ENCODE results near the gene HNRNPH1. TPM values are rescaled to one million over a fixed set of nuclear protein-coding genes. Genes with fewer than 3 reads are reported as not detected.

The HNRNPH1 gene
- total and polyA plus RNA-seq, 4 donors = 185 to 1,791 (median 306) TPM

Small RNA genes lying within 50 kb of the gene (small RNA-seq; reads per million reads assigned to genes)
- gene RF00017 (ENCODE audit: low replicate concordance) = not detected

Other genes starting within 250 kb of the HNRNPH1 start
- 10 to 100 TPM; 54.1 to 58.6 TPM for gene RUFY1, start 73.1 kb downstream of the HNRNPH1 start, total RNA-seq
- 10 to 100 TPM; 37.3 to 47.9 TPM for gene RUFY1, start 73.1 kb downstream of the HNRNPH1 start, polyA plus RNA-seq
- gene CBY3, start 57.4 kb upstream of the HNRNPH1 start, total RNA-seq = not detected
- under 1 TPM; 0.10 to 0.22 TPM for gene CBY3, start 57.4 kb upstream of the HNRNPH1 start, polyA plus RNA-seq
- gene CANX, start 75.3 kb upstream of the HNRNPH1 start, total RNA-seq = 100 to 1,000 TPM; 340 to 924 TPM
- 100 to 1,000 TPM; 132 to 248 TPM for gene CANX, start 75.3 kb upstream of the HNRNPH1 start, polyA plus RNA-seq
- gene MAML1, start 109.2 kb upstream of the HNRNPH1 start, total RNA-seq = 10 to 100 TPM; 26.0 to 34.5 TPM
- 10 to 100 TPM in 1 of 2 donors, 1 to 10 TPM in 1; 6.7 to 15.0 TPM for gene MAML1, start 109.2 kb upstream of the HNRNPH1 start, polyA plus RNA-seq
- gene LTC4S, start 170.3 kb upstream of the HNRNPH1 start, total RNA-seq = 10 to 100 TPM in 1 of 2 donors, 1 to 10 TPM in 1; 4.0 to 25.3 TPM
- gene LTC4S, start 170.3 kb upstream of the HNRNPH1 start, polyA plus RNA-seq = 10 to 100 TPM in 1 of 2 donors, 1 to 10 TPM in 1; 4.3 to 12.3 TPM
- 100 to 1,000 TPM in 1 of 2 donors, 10 to 100 TPM in 1; 73.2 to 154 TPM for gene MGAT4B, start 183.2 kb upstream of the HNRNPH1 start, total RNA-seq
- 10 to 100 TPM; 65.0 to 91.7 TPM for gene MGAT4B, start 183.2 kb upstream of the HNRNPH1 start, polyA plus RNA-seq
- 100 to 1,000 TPM; 350 to 568 TPM for gene SQSTM1, start 197.2 kb upstream of the HNRNPH1 start, total RNA-seq
- gene SQSTM1, start 197.2 kb upstream of the HNRNPH1 start, polyA plus RNA-seq = 100 to 1,000 TPM; 298 to 394 TPM
- gene MRNIP, start 235.1 kb upstream of the HNRNPH1 start, total RNA-seq = 10 to 100 TPM; 29.5 to 51.0 TPM
- gene MRNIP, start 235.1 kb upstream of the HNRNPH1 start, polyA plus RNA-seq = 10 to 100 TPM; 15.4 to 41.2 TPM